ENCODE data around the gene CISD3.

GRCh38 chr17:38745545-38745944 lies 15.4 kb downstream of the CISD3 start:
- TF ChIP-seq CTCF (conservative IDR thresholded peaks at IDR 0.05; ENCODE audit: low read depth, low read length) (no peak), POLR2A (IDR thresholded peaks at IDR 0.05; ENCODE audit: low read depth, low read length) (no peak), SMC3 (IDR thresholded peaks at IDR 0.05; ENCODE audit: low read depth, low read length) (no peak), ELK1 (IDR thresholded peaks at IDR 0.05; ENCODE audit: borderline replicate concordance, low read depth, low read length) (no peak), MAZ (IDR thresholded peaks at IDR 0.05; ENCODE audit: borderline replicate concordance, low read depth, low read length) (no peak)
